Keratinocyte (primary cell): ENCODE measurements around the gene PPP1R3E. TPM values are rescaled to one million over a fixed set of nuclear protein-coding genes. Genes with fewer than 3 reads are reported as not detected.
"Not testable (repeated sequence)": the region's sequence is repeated elsewhere in the genome, so short reads cannot be mapped to it uniquely, and the experiment has no call there.

Experiments used
- DNase-seq: peaks from one replicate; pipeline ENCODE4 v3.0.0-alpha.2; 2011; ENCODE audit warnings: low read depth, missing footprints, low spot score
- FAIRE-seq: peaks from 2 replicates; lab custom pipeline; 2011; peaks lifted over from hg19 to GRCh38; lab: Jason Lieb, UNC
- H2AFZ ChIP-seq: 2 replicates; pipeline ENCODE4 v1.6.0; 2012; ENCODE audit warnings: low read length, control low read depth, inconsistent platforms; ENCODE audit not compliant: control insufficient read depth
- H3K27ac ChIP-seq: 2 replicates; pipeline ENCODE4 v1.5.1; 2011; ENCODE audit warnings: low read length; ENCODE audit not compliant: control insufficient read depth, insufficient read depth
- H3K27me3 ChIP-seq: 3 replicates; pipeline ENCODE4 v1.6.0; 2011; ENCODE audit warnings: low read length; ENCODE audit not compliant: control insufficient read depth, insufficient read depth; ENCODE audit errors: extremely low read depth
- H3K36me3 ChIP-seq, 2 experiments: 2 replicates in 1 of 2; 3 replicates in 1 of 2; pipeline ENCODE4 v1.5.1; 2011; ENCODE audit warnings: low read length in 2 of 2, mild to moderate bottlenecking in 1 of 2; ENCODE audit not compliant: control insufficient read depth in 2 of 2, insufficient read depth in 2 of 2; ENCODE audit errors: extremely low read depth in 1 of 2
- H3K4me1 ChIP-seq: 3 replicates; pipeline ENCODE4 v1.5.1; 2011; ENCODE audit warnings: low read length; ENCODE audit not compliant: control insufficient read depth, insufficient read depth; ENCODE audit errors: extremely low read depth
- H3K4me2 ChIP-seq: 3 replicates; pipeline ENCODE4 v1.6.0; 2011; ENCODE audit warnings: low read depth, low read length; ENCODE audit not compliant: control insufficient read depth, insufficient read depth; ENCODE audit errors: extremely low read depth
- H3K4me3 ChIP-seq, 3 experiments: fragments of 200-600 bp in 1 of 3; sonication (generic) in 1 of 3; 2 replicates in 2 of 3; 3 replicates in 1 of 3; pipeline ENCODE4 v1.5.1; 2011 to 2016; ENCODE audit warnings: low read length in 3 of 3, mild to moderate bottlenecking in 3 of 3, control low read depth in 2 of 3, inconsistent platforms in 1 of 3, low read depth in 1 of 3, mixed read lengths in 1 of 3, mixed run types in 1 of 3, moderate library complexity in 1 of 3; ENCODE audit not compliant: control insufficient read depth in 2 of 3, insufficient read depth in 2 of 3; ENCODE audit errors: extremely low read depth in 1 of 3
- H3K79me2 ChIP-seq: 2 replicates; pipeline ENCODE4 v1.6.0; 2012; ENCODE audit warnings: low read length; ENCODE audit not compliant: control insufficient read depth, insufficient read depth
- H3K9ac ChIP-seq: 3 replicates; pipeline ENCODE4 v1.6.0; 2011; ENCODE audit warnings: low read length; ENCODE audit not compliant: control insufficient read depth, insufficient read depth; ENCODE audit errors: extremely low read depth
- H3K9me1 ChIP-seq: 3 replicates; pipeline ENCODE4 v1.6.0; 2011; ENCODE audit warnings: low read length; ENCODE audit not compliant: control insufficient read depth, insufficient read depth; ENCODE audit errors: extremely low read depth
- H3K9me3 ChIP-seq: 2 replicates; pipeline ENCODE4 v1.5.1; 2012; ENCODE audit warnings: low read depth, low read length; ENCODE audit not compliant: control insufficient read depth
- H4K20me1 ChIP-seq: 3 replicates; pipeline ENCODE4 v1.6.0; 2011; ENCODE audit warnings: low read length; ENCODE audit not compliant: control insufficient read depth, insufficient read depth; ENCODE audit errors: extremely low read depth
- EZH2 ChIP-seq: IDR thresholded peaks from one replicate; pipeline ENCODE4 v1.6.1; 2012; ENCODE audit warnings: inconsistent platforms, mild to moderate bottlenecking, low read length, moderate library complexity
- dilution Hi-C: fragments of 300-500 bp; cut with MboI; formaldehyde crosslinking; loops from one replicate; pipeline ENCODE4 v1.7.0; 2020; ENCODE audit warnings: low sequenced_read_pairs; ENCODE audit not compliant: extremely low pct_ligation_motif_present
- polyA plus RNA-seq, 5 experiments: library from polyadenylated mRNA; depleted of rRNA in 3 of 5; stranded (reverse) in 3 of 5; stranded (forward) in 1 of 5; unstranded in 1 of 5; fragments of >200 nt; gene quantifications; 1 replicate in 1 of 5; 2 replicates in 3 of 5; 3 replicates in 1 of 5; pipeline versions ENCODE4 v1.2.1 to v1.2.3, GENCODE V29; 2011 to 2012; ENCODE audit warnings: missing spikeins in 2 of 5, low read depth in 1 of 5, low replicate concordance in 1 of 5
- TF ChIP-seq, protein P1 (sequence below), 3 experiments: IDR thresholded peaks in 1 of 3; conservative IDR thresholded peaks in 1 of 3; optimal IDR thresholded peaks in 1 of 3; 2 replicates in 2 of 3; 3 replicates in 1 of 3; pipeline versions ENCODE3 to v1.5.1; 2011; ENCODE audit warnings: low read length in 3 of 3, mild to moderate bottlenecking in 3 of 3, moderate library complexity in 2 of 3, control low read depth in 1 of 3, inconsistent platforms in 1 of 3; ENCODE audit not compliant: insufficient read depth in 2 of 3; ENCODE audit errors: extremely low read depth in 1 of 3

PPP1R3E gene
- polyA plus RNA-seq, 1 donor (not counting 4 experiments of a cell fraction or from before 2014, with no cell fraction given) = 2.5 TPM

DNA sequence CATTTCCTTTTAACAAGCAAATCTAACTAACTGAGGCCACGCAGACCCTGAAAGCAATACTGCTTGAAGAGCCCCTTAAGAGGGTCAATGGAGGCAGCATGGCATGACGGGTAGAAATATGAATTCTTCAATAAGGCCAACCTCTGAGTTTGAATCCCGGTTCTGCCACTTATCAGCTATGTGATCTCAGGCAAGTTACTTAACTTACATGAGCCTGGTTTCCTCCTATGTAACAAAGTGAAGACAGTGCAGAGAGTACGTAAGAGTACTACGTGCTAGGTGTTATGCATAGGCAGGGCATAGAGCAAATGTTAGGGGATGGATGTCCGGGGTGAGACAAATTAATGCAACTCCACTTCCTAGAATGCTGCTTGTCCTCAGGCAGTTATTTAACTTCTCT is 21.4 kb downstream of the PPP1R3E start:
- H3K9ac ChIP-seq = no peak overlapping the region
- H3K27me3 ChIP-seq = no peaks in the 10 kb centered on the region
- H3K4me1 ChIP-seq = peaks cover 6% of the 10 kb centered on the region
- no peaks in the 10 kb centered on the region for H3K9me1 ChIP-seq
- no peak overlapping the region for H3K4me2 ChIP-seq
- H3K79me2 ChIP-seq = peaks cover 52% of the 10 kb centered on the region
- H3K4me3 ChIP-seq = no peak overlapping the region
- no peaks in the 10 kb centered on the region for H4K20me1 ChIP-seq
- TF ChIP-seq EZH2 = no peak
- TF ChIP-seq, protein P1, sequence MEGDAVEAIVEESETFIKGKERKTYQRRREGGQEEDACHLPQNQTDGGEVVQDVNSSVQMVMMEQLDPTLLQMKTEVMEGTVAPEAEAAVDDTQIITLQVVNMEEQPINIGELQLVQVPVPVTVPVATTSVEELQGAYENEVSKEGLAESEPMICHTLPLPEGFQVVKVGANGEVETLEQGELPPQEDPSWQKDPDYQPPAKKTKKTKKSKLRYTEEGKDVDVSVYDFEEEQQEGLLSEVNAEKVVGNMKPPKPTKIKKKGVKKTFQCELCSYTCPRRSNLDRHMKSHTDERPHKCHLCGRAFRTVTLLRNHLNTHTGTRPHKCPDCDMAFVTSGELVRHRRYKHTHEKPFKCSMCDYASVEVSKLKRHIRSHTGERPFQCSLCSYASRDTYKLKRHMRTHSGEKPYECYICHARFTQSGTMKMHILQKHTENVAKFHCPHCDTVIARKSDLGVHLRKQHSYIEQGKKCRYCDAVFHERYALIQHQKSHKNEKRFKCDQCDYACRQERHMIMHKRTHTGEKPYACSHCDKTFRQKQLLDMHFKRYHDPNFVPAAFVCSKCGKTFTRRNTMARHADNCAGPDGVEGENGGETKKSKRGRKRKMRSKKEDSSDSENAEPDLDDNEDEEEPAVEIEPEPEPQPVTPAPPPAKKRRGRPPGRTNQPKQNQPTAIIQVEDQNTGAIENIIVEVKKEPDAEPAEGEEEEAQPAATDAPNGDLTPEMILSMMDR (optimal IDR thresholded peaks at IDR 0.05 in 1 of 3, IDR thresholded peaks at IDR 0.05 in 1 of 3, conservative IDR thresholded peaks at IDR 0.05 in 1 of 3; ENCODE audit: extremely low read depth in 1 of 3, insufficient read depth in 2 of 3, low read length in 3 of 3) = no peak
- FAIRE-seq (no peak), DNase-seq (no peak)
- no peak overlapping the region for H2AFZ ChIP-seq
- H3K27ac ChIP-seq = no peak overlapping the region
- dilution Hi-C loops = no loop called here
- peaks cover 10 to 14% of the 10 kb centered on the region in 2 experiments for H3K36me3 ChIP-seq
- H3K9me3 ChIP-seq = no peaks in the 10 kb centered on the region

DNA sequence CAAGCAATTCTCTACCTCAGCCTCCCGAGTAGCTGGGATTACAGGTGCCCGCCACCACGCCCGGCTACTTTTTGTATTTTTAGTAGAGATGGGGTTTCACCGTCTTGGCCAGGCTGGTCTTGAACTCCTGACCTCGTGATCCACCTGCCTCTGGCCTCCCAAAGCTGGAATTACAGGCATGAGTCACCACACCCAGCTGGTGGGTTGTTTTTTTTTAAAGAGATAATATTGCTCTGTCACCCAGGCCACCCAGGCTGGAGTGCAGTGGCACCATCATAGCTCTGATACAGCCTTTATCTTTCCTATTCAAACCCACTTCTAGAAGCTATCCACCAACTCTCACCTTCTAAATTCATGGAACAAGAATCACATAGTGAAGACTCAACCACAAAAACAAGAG is 24.7 kb downstream of the PPP1R3E start:
- H3K9me1 ChIP-seq, H3K4me1 ChIP-seq, dilution Hi-C loops, H3K9ac ChIP-seq, H2AFZ ChIP-seq, H3K27me3 ChIP-seq, FAIRE-seq, H4K20me1 ChIP-seq, H3K27ac ChIP-seq, H3K4me2 ChIP-seq, H3K4me3 ChIP-seq, DNase-seq, H3K9me3 ChIP-seq: not testable (repeated sequence)
- Histone ChIP-seq H3K36me3 (peaks cover 15% of the 10 kb centered on the region in 2 experiments), H3K79me2 (peaks cover 26% of the 10 kb centered on the region)

DNA sequence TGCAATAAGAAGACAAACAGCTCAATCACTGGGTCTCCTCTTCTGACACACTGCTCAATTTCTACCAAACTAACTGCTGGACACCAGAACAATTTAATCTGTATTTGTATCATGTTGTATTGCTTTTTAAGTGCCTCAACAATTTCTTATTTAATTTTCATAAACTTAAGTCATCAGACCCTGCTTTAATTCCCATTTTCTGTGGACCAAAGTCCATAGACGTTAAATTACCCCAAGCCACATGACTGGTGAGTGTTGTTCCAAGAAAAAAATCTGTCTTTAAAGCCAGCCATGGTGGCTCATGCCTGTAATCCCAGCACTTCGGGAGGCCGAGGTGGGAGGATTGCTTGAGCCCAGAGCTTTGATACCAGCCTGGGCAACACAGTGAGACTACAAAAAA is 25.5 kb downstream of the PPP1R3E start:
- no peaks in the 10 kb centered on the region for H3K9me3 ChIP-seq
- DNase-seq (no peak), FAIRE-seq (no peak)
- TF ChIP-seq, protein P1 (optimal IDR thresholded peaks at IDR 0.05 in 1 of 3, IDR thresholded peaks at IDR 0.05 in 1 of 3, conservative IDR thresholded peaks at IDR 0.05 in 1 of 3; ENCODE audit: extremely low read depth in 1 of 3, insufficient read depth in 2 of 3, low read length in 3 of 3) = no peak
- no peak for TF ChIP-seq EZH2
- no peaks in the 10 kb centered on the region for H4K20me1 ChIP-seq
- H3K27ac ChIP-seq = no peak overlapping the region
- no peaks in the 10 kb centered on the region for H3K9me1 ChIP-seq
- H3K4me3 ChIP-seq = no peak overlapping the region
- H3K4me2 ChIP-seq = no peak overlapping the region
- peaks cover 18% of the 10 kb centered on the region for H3K79me2 ChIP-seq
- peaks cover 13 to 14% of the 10 kb centered on the region in 2 experiments for H3K36me3 ChIP-seq
- no peaks in the 10 kb centered on the region for H3K27me3 ChIP-seq
- no peaks in the 10 kb centered on the region for H3K4me1 ChIP-seq
- no peak overlapping the region for H2AFZ ChIP-seq
- dilution Hi-C loops = no loop called here
- no peak overlapping the region for H3K9ac ChIP-seq
